Keratinocyte (primary cell): Measurements from ENCODE around the gene CRIP3.

ENCODE experiments used
- EZH2 ChIP-seq: IDR thresholded peaks from one replicate; pipeline ENCODE4 v1.6.1; 2012; ENCODE audit warnings: inconsistent platforms, mild to moderate bottlenecking, low read length, moderate library complexity
- TF ChIP-seq, protein P1 (sequence below), 3 experiments: IDR thresholded peaks in 1 of 3; conservative IDR thresholded peaks in 1 of 3; optimal IDR thresholded peaks in 1 of 3; 2 replicates in 2 of 3; 3 replicates in 1 of 3; pipeline versions ENCODE3 to v1.5.1; 2011; ENCODE audit warnings: low read length in 3 of 3, mild to moderate bottlenecking in 3 of 3, moderate library complexity in 2 of 3, control low read depth in 1 of 3, inconsistent platforms in 1 of 3; ENCODE audit not compliant: insufficient read depth in 2 of 3; ENCODE audit errors: extremely low read depth in 1 of 3

DNA sequence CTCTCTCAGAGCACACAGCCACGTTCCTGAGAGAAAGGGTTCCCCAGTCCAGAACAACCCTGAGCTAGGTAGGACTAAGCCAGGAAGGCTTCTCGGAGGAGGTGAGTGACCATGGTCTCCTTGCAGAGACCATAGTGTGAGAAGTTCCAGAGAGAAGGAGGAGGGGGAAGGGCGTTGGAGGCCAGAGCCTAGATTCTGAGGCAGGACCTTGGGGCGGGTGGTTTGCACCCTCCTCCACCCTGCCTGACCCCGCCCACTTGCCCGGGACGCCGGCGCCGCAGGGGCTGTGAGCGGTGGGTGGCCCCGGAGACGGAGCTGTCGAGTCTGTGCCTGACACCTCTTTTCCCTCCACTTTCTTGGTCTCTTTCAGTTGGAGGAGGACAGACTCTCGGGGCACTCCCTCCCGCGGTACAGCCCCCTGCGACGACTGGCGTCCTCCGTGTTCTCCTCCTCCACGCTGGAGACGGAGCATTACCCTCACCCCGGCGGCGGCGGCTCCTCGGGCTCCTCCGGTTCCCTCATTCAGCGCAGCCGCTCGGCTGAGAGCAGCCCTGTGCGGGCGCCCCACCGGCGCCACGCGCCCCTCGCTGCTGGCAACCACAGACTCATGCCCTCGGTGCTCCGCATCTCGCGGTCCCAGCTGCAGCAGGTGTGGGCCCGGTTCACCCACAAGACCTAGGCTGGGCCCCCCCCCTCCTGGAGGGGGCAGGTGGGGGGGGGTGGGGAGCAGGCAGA is 39.2 kb downstream of the CRIP3 start:
- TF ChIP-seq, protein P1, sequence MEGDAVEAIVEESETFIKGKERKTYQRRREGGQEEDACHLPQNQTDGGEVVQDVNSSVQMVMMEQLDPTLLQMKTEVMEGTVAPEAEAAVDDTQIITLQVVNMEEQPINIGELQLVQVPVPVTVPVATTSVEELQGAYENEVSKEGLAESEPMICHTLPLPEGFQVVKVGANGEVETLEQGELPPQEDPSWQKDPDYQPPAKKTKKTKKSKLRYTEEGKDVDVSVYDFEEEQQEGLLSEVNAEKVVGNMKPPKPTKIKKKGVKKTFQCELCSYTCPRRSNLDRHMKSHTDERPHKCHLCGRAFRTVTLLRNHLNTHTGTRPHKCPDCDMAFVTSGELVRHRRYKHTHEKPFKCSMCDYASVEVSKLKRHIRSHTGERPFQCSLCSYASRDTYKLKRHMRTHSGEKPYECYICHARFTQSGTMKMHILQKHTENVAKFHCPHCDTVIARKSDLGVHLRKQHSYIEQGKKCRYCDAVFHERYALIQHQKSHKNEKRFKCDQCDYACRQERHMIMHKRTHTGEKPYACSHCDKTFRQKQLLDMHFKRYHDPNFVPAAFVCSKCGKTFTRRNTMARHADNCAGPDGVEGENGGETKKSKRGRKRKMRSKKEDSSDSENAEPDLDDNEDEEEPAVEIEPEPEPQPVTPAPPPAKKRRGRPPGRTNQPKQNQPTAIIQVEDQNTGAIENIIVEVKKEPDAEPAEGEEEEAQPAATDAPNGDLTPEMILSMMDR (optimal IDR thresholded peaks at IDR 0.05 in 1 of 3, IDR thresholded peaks at IDR 0.05 in 1 of 3, conservative IDR thresholded peaks at IDR 0.05 in 1 of 3; ENCODE audit: extremely low read depth in 1 of 3, insufficient read depth in 2 of 3, low read length in 3 of 3) = no peak
- no peak for TF ChIP-seq EZH2
